Neural cell (in vitro differentiated cells): ENCODE data around the gene BLM.

ENCODE experiments used
- CTCF ChIP-seq: fragments of 450-650 bp; IDR thresholded peaks from 2 replicates; pipeline ENCODE4 v1.5.1; 2014; ENCODE audit warnings: antibody characterized with exemption, mild to moderate bottlenecking, moderate library complexity; ENCODE audit not compliant: poor library complexity, severe bottlenecking
- EP300 ChIP-seq: fragments of 450-650 bp; conservative IDR thresholded peaks from 2 replicates; pipeline ENCODE4 v1.6.1; 2014; ENCODE audit warnings: antibody characterized with exemption, mild to moderate bottlenecking, moderate library complexity; ENCODE audit not compliant: poor library complexity, severe bottlenecking
- EZH2 ChIP-seq: fragments of 200-600, 300-800 bp; shearing (Covaris generic), sonication (generic); IDR thresholded peaks from 2 replicates; pipeline ENCODE4 v1.6.1; 2014; ENCODE audit warnings: antibody characterized with exemption, low read length, borderline replicate concordance, mild to moderate bottlenecking; ENCODE audit not compliant: insufficient read depth, poor library complexity, severe bottlenecking
- MXI1 ChIP-seq: fragments of 450-650 bp; conservative IDR thresholded peaks from 2 replicates; pipeline ENCODE4 v1.6.1; 2014; ENCODE audit warnings: antibody characterized with exemption, mild to moderate bottlenecking; ENCODE audit not compliant: poor library complexity, severe bottlenecking
- POLR2AphosphoS5 ChIP-seq: IDR thresholded peaks from 2 replicates; pipeline ENCODE4 v1.6.1; 2012
- RAD21 ChIP-seq: fragments of 450-650 bp; conservative IDR thresholded peaks from 2 replicates; pipeline ENCODE4 v1.6.1; 2014; ENCODE audit warnings: antibody characterized with exemption, mild to moderate bottlenecking, moderate library complexity
- TAF1 ChIP-seq: IDR thresholded peaks from 2 replicates; pipeline ENCODE4 v1.6.1; 2012; ENCODE audit warnings: low read depth
- TF ChIP-seq, protein P1 (sequence below): IDR thresholded peaks from 2 replicates; pipeline ENCODE4 v1.6.1; 2012; ENCODE audit warnings: borderline replicate concordance

DNA sequence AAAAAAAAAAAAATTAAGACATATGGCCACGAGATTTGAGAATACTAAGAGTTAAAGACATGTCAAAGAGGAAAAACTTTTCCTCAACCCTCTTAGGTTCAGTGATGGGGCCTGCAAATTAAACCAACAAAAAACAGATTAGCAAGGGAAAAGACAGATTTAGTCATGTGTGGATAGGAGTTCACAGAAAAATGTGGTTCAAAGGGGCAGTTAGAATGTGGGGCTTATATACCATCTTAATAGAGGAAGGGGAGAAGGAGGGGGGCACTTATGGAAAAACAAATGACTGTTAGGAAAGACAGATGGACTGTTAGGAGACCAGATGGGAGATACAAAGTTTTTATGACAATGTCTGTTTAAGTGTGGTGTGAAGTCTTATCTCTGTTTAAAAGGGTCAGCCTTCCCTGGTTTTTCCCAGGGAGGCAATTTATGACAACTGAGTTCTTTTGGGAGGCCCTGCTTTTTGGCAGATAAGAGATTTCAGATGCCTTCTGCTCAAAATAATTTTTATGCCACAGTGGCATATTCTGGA lies 82.6 kb downstream of the BLM start:
- TF ChIP-seq TAF1 = no peak
- TF ChIP-seq CTCF = no peak
- TF ChIP-seq, protein P1, sequence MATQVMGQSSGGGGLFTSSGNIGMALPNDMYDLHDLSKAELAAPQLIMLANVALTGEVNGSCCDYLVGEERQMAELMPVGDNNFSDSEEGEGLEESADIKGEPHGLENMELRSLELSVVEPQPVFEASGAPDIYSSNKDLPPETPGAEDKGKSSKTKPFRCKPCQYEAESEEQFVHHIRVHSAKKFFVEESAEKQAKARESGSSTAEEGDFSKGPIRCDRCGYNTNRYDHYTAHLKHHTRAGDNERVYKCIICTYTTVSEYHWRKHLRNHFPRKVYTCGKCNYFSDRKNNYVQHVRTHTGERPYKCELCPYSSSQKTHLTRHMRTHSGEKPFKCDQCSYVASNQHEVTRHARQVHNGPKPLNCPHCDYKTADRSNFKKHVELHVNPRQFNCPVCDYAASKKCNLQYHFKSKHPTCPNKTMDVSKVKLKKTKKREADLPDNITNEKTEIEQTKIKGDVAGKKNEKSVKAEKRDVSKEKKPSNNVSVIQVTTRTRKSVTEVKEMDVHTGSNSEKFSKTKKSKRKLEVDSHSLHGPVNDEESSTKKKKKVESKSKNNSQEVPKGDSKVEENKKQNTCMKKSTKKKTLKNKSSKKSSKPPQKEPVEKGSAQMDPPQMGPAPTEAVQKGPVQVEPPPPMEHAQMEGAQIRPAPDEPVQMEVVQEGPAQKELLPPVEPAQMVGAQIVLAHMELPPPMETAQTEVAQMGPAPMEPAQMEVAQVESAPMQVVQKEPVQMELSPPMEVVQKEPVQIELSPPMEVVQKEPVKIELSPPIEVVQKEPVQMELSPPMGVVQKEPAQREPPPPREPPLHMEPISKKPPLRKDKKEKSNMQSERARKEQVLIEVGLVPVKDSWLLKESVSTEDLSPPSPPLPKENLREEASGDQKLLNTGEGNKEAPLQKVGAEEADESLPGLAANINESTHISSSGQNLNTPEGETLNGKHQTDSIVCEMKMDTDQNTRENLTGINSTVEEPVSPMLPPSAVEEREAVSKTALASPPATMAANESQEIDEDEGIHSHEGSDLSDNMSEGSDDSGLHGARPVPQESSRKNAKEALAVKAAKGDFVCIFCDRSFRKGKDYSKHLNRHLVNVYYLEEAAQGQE = no peak
- no peak for TF ChIP-seq EZH2
- TF ChIP-seq EP300 = no peak
- no peak for TF ChIP-seq POLR2AphosphoS5
- no peak for TF ChIP-seq RAD21
- no peak for TF ChIP-seq MXI1
